Stimulated activated CD4-positive, alpha-beta T cell treated with anti-CD3 and anti-CD28 coated beads, Interleukin-12 subunit alpha, Interleukin-12 subunit beta, amount 100 ng/mL, for 24 hours (primary cell): ENCODE data around the gene ANKRD22.
A peak's percentile ranks its signal among the peaks of the same experiment; 100 is the strongest.

Experiments
- DNase-seq, 2 experiments: peaks; one replicate each; pipeline ENCODE4 v3.0.0-alpha.2; 2020; ENCODE audit warnings: low read depth in 2 of 2

Gene ANKRD22

GRCh38 chr10:88800152-88801125 is 51.2 kb downstream of the ANKRD22 start:
- DNase-seq: peak in 1 of 2 experiments; percentile 7

DNA sequence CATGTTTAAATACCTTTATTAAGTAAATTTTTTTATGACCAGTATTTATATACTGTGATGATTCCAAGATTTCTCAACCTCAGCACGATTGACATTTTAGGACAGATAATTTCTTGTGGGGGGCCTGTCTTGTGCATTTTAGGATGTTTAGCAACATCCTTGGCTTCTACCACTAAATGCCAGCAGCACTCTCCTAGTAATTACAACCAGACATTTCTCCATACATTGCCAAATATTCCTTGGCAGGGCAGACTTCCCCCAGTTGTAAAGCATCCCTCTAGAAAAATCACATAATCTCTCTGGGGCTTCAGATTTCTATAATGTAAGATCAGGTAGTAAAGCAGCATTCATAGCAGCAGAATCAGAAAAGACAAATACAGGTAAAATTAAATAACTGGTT is 56.9 kb downstream of the ANKRD22 start:
- no peak for DNase-seq

GRCh38 chr10:88793712-88794299 is 57.8 kb downstream of the ANKRD22 start:
- no peak for DNase-seq

DNA sequence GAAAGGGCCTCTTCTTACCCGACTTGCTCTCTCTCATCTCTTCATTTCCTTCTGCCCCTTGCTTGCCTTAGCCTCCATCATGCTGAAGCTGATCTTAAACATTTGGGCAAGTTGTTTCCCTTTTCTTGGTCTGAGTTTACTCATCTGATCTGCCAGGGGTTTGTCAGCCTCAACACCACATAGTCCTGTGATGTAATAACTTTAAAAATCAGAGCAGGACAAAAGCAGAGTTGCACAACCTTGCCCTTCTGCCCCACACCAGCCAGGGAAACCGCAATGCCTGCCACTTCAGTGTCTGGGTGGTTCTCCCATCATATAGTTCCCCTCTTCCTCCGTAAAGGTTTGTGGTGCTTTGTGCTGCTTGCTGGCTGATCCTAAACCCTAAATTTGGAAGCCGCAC is 59.0 kb downstream of the ANKRD22 start:
- no peak for DNase-seq

DNA sequence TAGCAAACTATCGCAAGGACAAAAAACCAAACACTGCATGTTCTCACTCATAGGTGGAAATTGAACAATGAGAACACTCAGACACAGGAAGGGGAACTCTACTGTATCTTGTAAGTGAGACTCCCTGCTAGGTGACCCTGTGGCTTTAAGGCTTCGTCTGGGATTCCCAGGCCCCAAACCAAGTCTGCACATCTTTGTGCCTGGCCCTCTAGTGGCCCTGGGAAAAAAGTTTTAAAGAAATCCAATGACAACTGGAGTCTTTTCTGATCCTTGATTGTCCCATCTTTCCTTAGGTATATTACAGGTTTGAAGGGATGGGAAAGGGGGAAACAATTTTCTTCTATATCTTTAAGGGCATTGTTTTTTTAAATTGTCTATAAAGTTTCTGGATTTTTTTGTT is 59.7 kb downstream of the ANKRD22 start:
- no peak for DNase-seq

- DNase-seq: no peak
Measured at GRCh38 chr10:88788924-88789323, 62.7 kb downstream of the ANKRD22 start.

DNA sequence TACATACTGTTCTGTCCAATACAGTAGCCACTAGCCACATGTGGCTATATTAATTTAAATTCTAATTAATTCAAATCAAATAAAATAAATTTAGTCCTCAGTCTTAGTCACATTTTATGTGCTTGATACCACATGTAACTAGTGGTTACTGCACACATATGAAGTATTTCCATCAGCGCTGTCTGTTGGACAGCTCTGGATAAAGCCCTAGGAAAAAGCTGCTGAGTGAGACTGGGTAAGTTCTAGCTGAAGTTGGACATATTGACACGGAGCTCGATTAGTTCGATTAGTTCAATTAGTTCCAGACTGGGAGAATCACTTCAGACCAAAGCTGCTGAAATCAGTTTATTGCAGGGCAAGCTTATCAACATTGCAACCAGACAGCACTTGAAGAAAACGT is 64.2 kb downstream of the ANKRD22 start:
- no peak for DNase-seq

DNA sequence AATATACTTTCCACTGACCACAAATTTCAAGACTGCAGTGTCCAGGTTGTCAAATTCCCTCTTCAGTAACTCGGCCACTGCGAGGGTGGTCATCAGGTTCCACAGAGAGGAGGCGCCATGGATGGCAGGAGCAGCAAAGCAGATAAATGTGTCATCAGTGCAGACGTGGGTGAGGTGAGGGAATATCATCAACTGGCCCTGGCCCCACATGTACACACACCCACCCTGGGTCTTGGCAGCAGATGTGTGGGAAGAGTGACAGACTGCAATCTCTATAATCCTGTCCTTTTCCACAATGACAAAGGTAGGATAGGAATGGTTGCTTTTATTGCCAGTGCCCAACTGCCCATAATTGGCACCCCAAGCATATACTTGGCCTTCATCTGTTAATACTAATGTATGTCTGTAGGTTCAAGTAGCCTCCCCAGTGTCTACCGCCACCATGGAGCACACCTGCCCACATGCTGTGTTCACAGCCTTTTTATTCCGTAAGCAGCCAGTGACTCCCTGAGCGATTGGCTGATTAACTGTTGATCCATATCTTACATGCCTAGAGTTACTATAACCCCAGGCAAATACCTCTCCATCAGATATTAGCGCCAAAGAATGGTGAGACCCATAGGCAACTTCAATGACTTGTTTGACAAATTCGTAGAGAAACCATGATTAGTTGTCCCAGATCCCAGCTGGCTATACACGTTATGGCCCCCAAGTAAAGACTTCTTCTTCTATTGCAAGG is 65.4 kb downstream of the ANKRD22 start:
- DNase-seq: no peak

DNA sequence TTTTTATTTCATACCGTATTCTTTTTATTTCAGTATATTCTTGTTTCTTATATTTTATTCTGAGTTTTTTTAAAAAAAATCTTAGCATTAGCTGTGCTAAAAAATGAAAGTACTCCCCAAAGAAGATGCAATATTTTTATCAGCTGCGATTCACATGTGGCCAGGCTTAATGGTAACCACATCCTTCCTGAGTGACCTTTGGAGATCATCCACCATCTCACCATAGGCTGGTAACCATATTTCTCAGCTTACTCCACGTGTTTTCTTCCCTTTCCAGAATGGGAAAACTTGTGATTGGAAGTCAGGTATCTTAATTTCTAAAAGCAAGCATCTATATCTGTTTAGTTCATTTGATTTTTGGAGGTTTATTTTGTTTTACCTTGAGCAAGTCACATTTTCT is 67.9 kb downstream of the ANKRD22 start:
- DNase-seq: no peak

DNA sequence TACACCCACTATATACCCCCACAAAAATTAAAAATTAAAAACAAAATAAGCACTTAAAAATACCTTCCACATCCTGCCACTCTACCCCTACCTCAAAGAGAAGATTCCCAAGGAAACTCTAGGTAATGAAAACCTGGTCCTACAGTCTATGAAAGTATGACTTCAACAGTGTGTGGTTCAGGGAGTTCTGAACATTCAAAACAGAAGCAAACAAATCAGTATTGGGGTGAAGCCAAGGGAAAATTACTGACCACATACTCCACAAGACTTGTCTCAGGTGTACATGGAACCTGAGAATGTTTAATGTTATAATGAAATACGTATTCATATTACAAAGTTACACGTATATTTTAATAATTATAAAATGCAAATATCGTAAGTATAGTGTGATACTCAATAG is 69.4 kb downstream of the ANKRD22 start:
- no peak for DNase-seq

GRCh38 chr10:88781206-88781605 is 70.4 kb downstream of the ANKRD22 start:
- DNase-seq: no peak
